NT2/D1 (cell line): ENCODE results near the gene GSTM4.
"Not testable (repeated sequence)": the region's sequence is repeated elsewhere in the genome, so short reads cannot be mapped to it uniquely, and the experiment has no call there.

ENCODE experiments used
- DNase-seq: peaks from one replicate; pipeline ENCODE4 v3.0.0-alpha.2; 2011; ENCODE audit warnings: low read depth, low spot score
- H3K27me3 ChIP-seq: 2 replicates; pipeline ENCODE4 v1.6.0; 2011; ENCODE audit warnings: mild to moderate bottlenecking; ENCODE audit not compliant: insufficient read length, insufficient read depth
- H3K36me3 ChIP-seq: 2 replicates; pipeline ENCODE4 v1.6.1; 2011; ENCODE audit warnings: mild to moderate bottlenecking, low read length, mixed read lengths; ENCODE audit not compliant: insufficient read depth, insufficient read length
- H3K4me1 ChIP-seq: 2 replicates; pipeline ENCODE4 v1.5.1; 2011; ENCODE audit not compliant: insufficient read depth, insufficient read length
- H3K4me3 ChIP-seq: 2 replicates; pipeline ENCODE4 v1.5.1; 2011; ENCODE audit warnings: low read depth; ENCODE audit not compliant: insufficient read length
- H3K9ac ChIP-seq: 2 replicates; pipeline ENCODE4 v1.6.0; 2011; ENCODE audit warnings: low read depth; ENCODE audit not compliant: insufficient read length
- H3K9me3 ChIP-seq: 2 replicates; pipeline ENCODE4 v1.5.1; 2011; ENCODE audit warnings: mild to moderate bottlenecking, low read length; ENCODE audit not compliant: insufficient read depth
- SUZ12 ChIP-seq: IDR thresholded peaks from 2 replicates; pipeline ENCODE4 v1.6.1; 2011; ENCODE audit not compliant: insufficient read length, insufficient read depth; ENCODE audit errors: extremely low read depth
- YY1 ChIP-seq: IDR thresholded peaks from 2 replicates; pipeline ENCODE4 v1.6.1; 2011; ENCODE audit not compliant: insufficient read length, insufficient read depth
- ZNF274 ChIP-seq: IDR thresholded peaks from 2 replicates; pipeline ENCODE4 v1.6.1; 2011; ENCODE audit warnings: mild to moderate bottlenecking, low read depth, low read length

Gene GSTM4

DNA sequence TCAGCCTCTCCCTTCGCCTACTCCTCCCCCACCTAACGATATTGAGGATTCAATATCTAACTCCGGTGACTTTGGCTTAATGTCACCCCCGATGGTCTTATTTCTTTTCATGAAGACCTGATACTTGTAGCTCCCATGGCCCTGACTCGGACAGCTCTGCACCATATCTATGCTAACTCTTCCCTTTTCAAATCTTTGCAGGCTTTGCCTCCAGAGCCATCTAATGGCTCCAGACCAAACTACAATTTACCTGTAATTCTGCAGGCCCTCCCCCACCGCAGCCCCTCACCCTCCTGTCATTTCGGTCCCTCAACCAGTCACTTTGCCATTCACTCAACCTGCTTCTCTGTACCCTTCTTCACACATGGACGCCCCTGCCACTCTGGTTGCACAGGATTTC lies 48.3 kb downstream of the GSTM4 start:
- TF ChIP-seq ZNF274 (no peak), YY1 (no peak), SUZ12 (no peak)
- Histone ChIP-seq H3K9me3 (peaks cover 29% of the 10 kb centered on the region; the same call in 1 of the 2 replicates), H3K4me1 (no peaks in the 10 kb centered on the region), H3K4me3 (no peak overlapping the region), H3K9ac (no peak overlapping the region), H3K36me3 (no peaks in the 10 kb centered on the region), H3K27me3 (no peaks in the 10 kb centered on the region)
- DNase-seq, result no peak

DNA sequence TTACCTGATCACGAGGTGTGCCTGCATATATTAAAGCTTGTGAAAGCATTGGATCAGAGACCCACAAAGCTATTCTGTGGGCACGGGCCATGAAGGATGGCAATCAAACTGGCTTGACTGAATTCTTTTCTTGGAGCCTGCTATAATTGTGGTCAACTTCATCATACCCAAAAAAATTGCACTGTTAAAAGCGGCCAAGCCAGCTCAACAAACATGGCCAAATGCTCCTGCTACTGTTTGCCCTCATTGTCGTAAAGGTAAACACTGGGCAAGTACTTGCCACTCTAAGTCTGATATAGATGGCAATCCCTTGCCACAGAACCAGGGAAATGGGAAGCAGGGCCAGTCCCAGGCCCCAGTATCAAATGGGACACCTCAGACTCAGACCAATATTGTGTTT lies 49.5 kb downstream of the GSTM4 start:
- TF ChIP-seq SUZ12 (no peak), YY1 (no peak), ZNF274 (no peak)
- Histone ChIP-seq H3K4me3 (no peak overlapping the region), H3K9me3 (peaks cover 38% of the 10 kb centered on the region; the same call in 1 of the 2 replicates)

DNA sequence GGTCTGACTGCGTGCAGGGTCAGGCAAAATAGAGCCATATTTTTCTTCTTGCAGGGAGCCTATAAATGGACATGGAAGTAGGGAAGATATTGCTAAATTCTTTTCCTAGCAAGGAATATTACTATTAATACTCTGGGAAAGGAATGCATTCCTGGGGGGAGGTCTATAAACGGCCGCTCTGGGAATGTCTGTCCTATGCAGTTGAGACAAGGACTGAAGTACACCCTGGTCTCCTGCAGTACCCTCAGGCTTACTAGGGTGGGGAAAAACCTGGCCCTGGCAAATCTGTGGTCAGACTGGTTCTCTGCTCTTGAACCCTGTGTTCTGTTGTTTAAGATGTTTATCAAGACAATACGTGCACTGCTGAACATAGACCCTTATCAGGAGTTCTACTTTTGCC lies 53.0 kb downstream of the GSTM4 start:
- not testable (repeated sequence) for H3K36me3 ChIP-seq, DNase-seq, H3K9ac ChIP-seq, H3K27me3 ChIP-seq, H3K4me1 ChIP-seq, H3K4me3 ChIP-seq
- H3K9me3 ChIP-seq, result peaks cover 26% of the 10 kb centered on the region; the same call in 1 of the 2 replicates

More for the DNA sequence above, 49.5 kb downstream of the GSTM4 start:
- no peak overlapping the region for H3K9ac ChIP-seq
- H3K4me1 ChIP-seq, result no peaks in the 10 kb centered on the region
- no peaks in the 10 kb centered on the region for H3K27me3 ChIP-seq
- no peaks in the 10 kb centered on the region for H3K36me3 ChIP-seq
- no peak for DNase-seq

DNA sequence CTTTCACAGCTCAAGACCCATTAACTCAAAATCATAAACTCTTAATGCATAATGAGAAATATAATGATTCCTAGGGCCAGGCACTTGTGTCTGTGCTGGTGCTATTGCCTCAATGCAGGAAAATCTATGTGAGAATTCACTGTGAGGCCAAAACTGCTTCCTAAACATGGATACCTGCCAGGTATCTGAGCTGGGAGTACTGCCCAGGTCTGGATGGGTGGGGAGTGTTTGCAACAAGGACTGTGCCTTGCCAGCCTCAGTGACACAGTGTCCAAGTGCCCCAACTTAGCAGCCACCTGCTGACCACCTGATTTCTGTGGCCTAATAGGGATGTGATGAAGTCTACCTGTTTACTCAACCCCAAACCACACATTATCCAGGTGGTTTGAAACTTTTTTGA lies 53.9 kb downstream of the GSTM4 start:
- H3K9ac ChIP-seq, H3K27me3 ChIP-seq, H3K36me3 ChIP-seq, H3K4me1 ChIP-seq, H3K4me3 ChIP-seq, DNase-seq: not testable (repeated sequence)
- H3K9me3 ChIP-seq, result peaks cover 24% of the 10 kb centered on the region; the same call in 1 of the 2 replicates
